Iris pigment epithelial cell (primary cell): ENCODE results near the gene GIGYF1.

ENCODE experiments used
- DNase-seq: peaks from one replicate; pipeline ENCODE4 v3.0.0-alpha.2; 2011; ENCODE audit warnings: low read depth

The GIGYF1 gene

GRCh38 chr7:100684534-100685042 lies 9.5 kb downstream of the GIGYF1 start:
- DNase-seq: no peak

GRCh38 chr7:100683659-100684533 lies 10.2 kb downstream of the GIGYF1 start:
- no peak for DNase-seq

- no peak for DNase-seq
Measured at GRCh38 chr7:100682991-100683658, 10.9 kb downstream of the GIGYF1 start.

- DNase-seq: peak; percentile 35
Measured at GRCh38 chr7:100682228-100682741, 11.8 kb downstream of the GIGYF1 start.

GRCh38 chr7:100681491-100682227 lies 12.4 kb downstream of the GIGYF1 start:
- no peak for DNase-seq

- DNase-seq: no peak
Measured at GRCh38 chr7:100680576-100681271, 13.3 kb downstream of the GIGYF1 start.

- no peak for DNase-seq
Measured at GRCh38 chr7:100679927-100680575, 14.0 kb downstream of the GIGYF1 start.

- no peak for DNase-seq
Measured at GRCh38 chr7:100679129-100679926, 14.7 kb downstream of the GIGYF1 start.

- no peak for DNase-seq
Measured at GRCh38 chr7:100678291-100678984, 15.6 kb downstream of the GIGYF1 start.

- DNase-seq: no peak
Measured at GRCh38 chr7:100677308-100678267, 16.5 kb downstream of the GIGYF1 start.

- DNase-seq: no peak
Measured at GRCh38 chr7:100676501-100677306, 17.3 kb downstream of the GIGYF1 start.

GRCh38 chr7:100675581-100676350 lies 18.3 kb downstream of the GIGYF1 start:
- peak; percentile 84 for DNase-seq

- DNase-seq: peak; percentile 29
Measured at GRCh38 chr7:100675105-100675451, 19.0 kb downstream of the GIGYF1 start.

- DNase-seq: peak; percentile 29
Measured at GRCh38 chr7:100674411-100675104, 19.5 kb downstream of the GIGYF1 start.

GRCh38 chr7:100673942-100674410 lies 20.1 kb downstream of the GIGYF1 start:
- DNase-seq: peak; percentile 20
